ENCODE measurements around the gene ARX.

Gene ARX

GRCh38 chrX:25043192-25043591, 27.4 kb upstream of the ARX start:
- H3K4me3 ChIP-seq (ENCODE audit: low read depth, low read length), result no peak overlapping the region
- DNase-seq (ENCODE audit: low read depth), result no peak
- TF ChIP-seq, protein P1, sequence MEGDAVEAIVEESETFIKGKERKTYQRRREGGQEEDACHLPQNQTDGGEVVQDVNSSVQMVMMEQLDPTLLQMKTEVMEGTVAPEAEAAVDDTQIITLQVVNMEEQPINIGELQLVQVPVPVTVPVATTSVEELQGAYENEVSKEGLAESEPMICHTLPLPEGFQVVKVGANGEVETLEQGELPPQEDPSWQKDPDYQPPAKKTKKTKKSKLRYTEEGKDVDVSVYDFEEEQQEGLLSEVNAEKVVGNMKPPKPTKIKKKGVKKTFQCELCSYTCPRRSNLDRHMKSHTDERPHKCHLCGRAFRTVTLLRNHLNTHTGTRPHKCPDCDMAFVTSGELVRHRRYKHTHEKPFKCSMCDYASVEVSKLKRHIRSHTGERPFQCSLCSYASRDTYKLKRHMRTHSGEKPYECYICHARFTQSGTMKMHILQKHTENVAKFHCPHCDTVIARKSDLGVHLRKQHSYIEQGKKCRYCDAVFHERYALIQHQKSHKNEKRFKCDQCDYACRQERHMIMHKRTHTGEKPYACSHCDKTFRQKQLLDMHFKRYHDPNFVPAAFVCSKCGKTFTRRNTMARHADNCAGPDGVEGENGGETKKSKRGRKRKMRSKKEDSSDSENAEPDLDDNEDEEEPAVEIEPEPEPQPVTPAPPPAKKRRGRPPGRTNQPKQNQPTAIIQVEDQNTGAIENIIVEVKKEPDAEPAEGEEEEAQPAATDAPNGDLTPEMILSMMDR (IDR thresholded peaks at IDR 0.05; ENCODE audit: low read depth, low read length, missing control alignments), result no peak

- no peak overlapping the region for H3K4me3 ChIP-seq (ENCODE audit: low read depth, low read length)
- no peak for DNase-seq (ENCODE audit: low read depth)
- TF ChIP-seq, protein P1 (IDR thresholded peaks at IDR 0.05; ENCODE audit: low read depth, low read length, missing control alignments), result no peak
Observed at GRCh38 chrX:25039036-25039435, 23.3 kb upstream of the ARX start.

- DNase-seq (ENCODE audit: low read depth), result no peak
- TF ChIP-seq, protein P1 (IDR thresholded peaks at IDR 0.05; ENCODE audit: low read depth, low read length, missing control alignments), result no peak
- H3K4me3 ChIP-seq (ENCODE audit: low read depth, low read length), result no peak overlapping the region
Observed at GRCh38 chrX:25034889-25035288, 19.1 kb upstream of the ARX start.

DNA sequence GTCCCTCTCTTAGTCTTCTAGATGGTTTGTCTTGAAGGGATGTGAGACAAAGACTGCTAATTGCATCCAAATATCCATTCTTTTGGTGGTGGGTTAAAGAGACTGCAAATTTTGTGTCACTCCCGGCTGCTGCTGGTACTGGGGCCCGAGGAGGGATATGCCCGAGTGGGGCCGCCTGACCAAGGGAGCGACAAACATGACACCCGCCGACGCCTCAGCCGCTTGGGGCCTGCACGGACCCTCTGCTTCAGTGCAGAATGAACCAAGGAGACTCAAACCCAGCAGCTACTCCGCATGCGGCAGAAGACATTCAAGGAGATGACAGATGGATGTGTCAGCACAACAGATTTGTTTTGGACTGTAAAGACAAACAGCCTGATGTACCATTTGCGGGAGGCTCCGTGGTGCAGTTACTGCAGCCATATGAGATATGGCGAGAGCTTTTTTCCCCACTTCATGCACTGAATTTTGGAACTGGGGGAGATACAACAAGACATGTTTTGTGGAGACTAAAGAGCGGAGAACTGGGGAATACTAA, 13.6 kb upstream of the ARX start:
- TF ChIP-seq, protein P1 (IDR thresholded peaks at IDR 0.05; ENCODE audit: low read depth, low read length, missing control alignments), result no peak
- no peak overlapping the region for H3K4me3 ChIP-seq (ENCODE audit: low read depth, low read length)
- DNase-seq (ENCODE audit: low read depth), result no peak

GRCh38 chrX:25028726-25029125, 13.0 kb upstream of the ARX start:
- no peak overlapping the region for H3K4me3 ChIP-seq (ENCODE audit: low read depth, low read length)
- DNase-seq (ENCODE audit: low read depth), result no peak
- TF ChIP-seq, protein P1 (IDR thresholded peaks at IDR 0.05; ENCODE audit: low read depth, low read length, missing control alignments), result no peak

DNA sequence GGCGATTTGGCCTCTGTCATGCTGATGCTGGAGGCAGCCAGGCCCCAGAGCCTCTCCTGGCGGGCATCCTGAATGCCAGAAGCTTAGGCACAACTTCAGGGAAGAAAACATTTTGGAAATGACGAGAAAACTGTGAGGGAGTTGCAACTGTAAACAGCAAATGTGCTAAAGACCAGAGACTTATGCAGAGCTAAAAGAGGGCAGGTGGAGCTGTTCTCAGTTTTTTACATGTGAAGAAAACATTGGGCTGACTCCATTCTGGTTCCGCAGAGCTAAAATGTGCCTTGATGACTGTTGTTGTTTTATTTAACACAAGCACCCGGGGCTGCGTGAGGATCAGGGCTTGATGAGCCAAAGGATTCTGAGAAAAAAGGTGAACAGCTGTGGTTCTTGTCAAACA, 10.8 kb upstream of the ARX start:
- DNase-seq (ENCODE audit: low read depth), result no peak
- H3K4me3 ChIP-seq (ENCODE audit: low read depth, low read length), result no peak overlapping the region

GRCh38 chrX:25025615-25026014, 9.8 kb upstream of the ARX start:
- TF ChIP-seq, protein P1 (IDR thresholded peaks at IDR 0.05; ENCODE audit: low read depth, low read length, missing control alignments), result no peak
- H3K4me3 ChIP-seq (ENCODE audit: low read depth, low read length), result no peak overlapping the region
- DNase-seq (ENCODE audit: low read depth), result no peak

More for the DNA sequence above, 10.8 kb upstream of the ARX start:
- TF ChIP-seq, protein P1 (IDR thresholded peaks at IDR 0.05; ENCODE audit: low read depth, low read length, missing control alignments), result no peak

Measured in GM12864 (cell line).